ENCODE data around the gene PRR18. TPM values are rescaled to one million over a fixed set of nuclear protein-coding genes. Genes with fewer than 3 reads are reported as not detected.

The PRR18 gene
- total and polyA plus RNA-seq, 2 of the 13 experiments (the other 11 are each of a cell fraction or from before 2014, with no cell fraction given), result 0.04 TPM

DNA sequence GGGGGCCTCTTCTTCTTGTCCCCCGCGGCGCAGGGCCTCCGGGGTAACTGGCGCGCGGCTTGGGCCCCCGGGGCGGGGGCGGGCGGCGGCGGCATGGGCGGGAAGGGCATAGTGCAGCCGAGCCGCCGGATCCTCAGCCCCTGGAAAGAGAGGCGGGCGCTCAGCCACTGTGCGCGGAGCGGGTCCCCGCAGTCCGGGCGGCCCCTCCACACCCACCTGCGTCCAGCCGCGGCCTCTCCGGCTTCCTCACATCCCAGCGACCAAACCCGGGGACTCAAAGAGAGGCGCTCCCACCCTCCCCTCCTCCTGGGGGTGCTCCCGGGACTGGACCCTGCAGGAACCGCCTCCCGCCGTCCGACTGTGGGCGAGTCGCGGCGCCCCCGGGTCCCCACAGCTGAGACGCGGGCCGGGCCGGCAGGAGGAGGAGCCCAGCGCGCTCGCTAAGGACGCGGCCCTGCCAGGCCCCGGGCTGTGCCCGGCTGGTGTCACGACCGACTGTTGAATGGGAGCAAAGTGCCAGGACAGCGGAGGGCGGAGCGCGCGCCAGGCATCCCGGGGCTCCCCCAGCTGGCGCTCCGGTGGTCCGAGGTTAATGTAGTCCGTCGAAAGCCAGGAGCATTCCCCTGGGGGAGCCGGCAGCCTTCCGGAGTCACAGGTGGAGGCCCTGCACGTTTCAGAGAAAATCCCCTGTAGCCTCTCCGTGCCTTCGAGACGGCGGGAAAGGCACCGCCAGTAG, at the start of gene PRR18 (continued):
- 0 out of 2 replicates have a peak, but pooled peaks have one; percentile 45 for TF ChIP-seq ZNF788 (CRISPR knock-in tag; IDR thresholded peaks at IDR 0.05; ENCODE audit: borderline replicate concordance)
- TF ChIP-seq SUZ12 (IDR thresholded peaks at IDR 0.05; ENCODE audit: low read depth, low read length), result no peak
- no peak for TF ChIP-seq SP5 (CRISPR knock-in tag; IDR thresholded peaks at IDR 0.05; ENCODE audit: borderline replicate concordance, low read depth)
- no peak for TF ChIP-seq NR2F6 (IDR thresholded peaks at IDR 0.05)
- no peak for TF ChIP-seq NR2F6 (CRISPR knock-in tag; IDR thresholded peaks at IDR 0.05)
- TF ChIP-seq ZBTB7A (CRISPR knock-in tag; IDR thresholded peaks at IDR 0.05), result 0 out of 2 replicates have a peak, but pooled peaks have one; percentile 32
- no peak for TF ChIP-seq RFX5 (IDR thresholded peaks at IDR 0.05; ENCODE audit: low read depth, low read length)
- 0 out of 2 replicates have a peak, but pooled peaks have one; percentile 71 for TF ChIP-seq SETDB1 (CRISPR knock-in tag; IDR thresholded peaks at IDR 0.05; ENCODE audit: borderline replicate concordance)
- no peak for TF ChIP-seq ZNF274 (CRISPR knock-in tag; IDR thresholded peaks at IDR 0.05)
- peak; percentile 42 for TF ChIP-seq HNRNPLL (IDR thresholded peaks at IDR 0.05; ENCODE audit: low read depth, low read length, poor library complexity, severe bottlenecking)
- no peak for TF ChIP-seq ASH2L (IDR thresholded peaks at IDR 0.05; ENCODE audit: insufficient read length, low read depth, low read length)
- TF ChIP-seq MEIS1 (CRISPR knock-in tag; IDR thresholded peaks at IDR 0.05; ENCODE audit: borderline replicate concordance), result 0 out of 2 replicates have a peak, but pooled peaks have one; percentile 50
- no peak for TF ChIP-seq KMT2B (CRISPR knock-in tag; IDR thresholded peaks at IDR 0.05)
- no peak for TF ChIP-seq ZNF230 (CRISPR knock-in tag; IDR thresholded peaks at IDR 0.05)
- TF ChIP-seq, protein P1, sequence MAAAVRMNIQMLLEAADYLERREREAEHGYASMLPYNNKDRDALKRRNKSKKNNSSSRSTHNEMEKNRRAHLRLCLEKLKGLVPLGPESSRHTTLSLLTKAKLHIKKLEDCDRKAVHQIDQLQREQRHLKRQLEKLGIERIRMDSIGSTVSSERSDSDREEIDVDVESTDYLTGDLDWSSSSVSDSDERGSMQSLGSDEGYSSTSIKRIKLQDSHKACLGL (CRISPR knock-in tag; IDR thresholded peaks at IDR 0.05), result peak; percentile 55; the same call in 1 of the 2 replicates
- no peak for TF ChIP-seq DNMT3B (CRISPR knock-in tag; conservative IDR thresholded peaks at IDR 0.05)
- TF ChIP-seq, protein P2, sequence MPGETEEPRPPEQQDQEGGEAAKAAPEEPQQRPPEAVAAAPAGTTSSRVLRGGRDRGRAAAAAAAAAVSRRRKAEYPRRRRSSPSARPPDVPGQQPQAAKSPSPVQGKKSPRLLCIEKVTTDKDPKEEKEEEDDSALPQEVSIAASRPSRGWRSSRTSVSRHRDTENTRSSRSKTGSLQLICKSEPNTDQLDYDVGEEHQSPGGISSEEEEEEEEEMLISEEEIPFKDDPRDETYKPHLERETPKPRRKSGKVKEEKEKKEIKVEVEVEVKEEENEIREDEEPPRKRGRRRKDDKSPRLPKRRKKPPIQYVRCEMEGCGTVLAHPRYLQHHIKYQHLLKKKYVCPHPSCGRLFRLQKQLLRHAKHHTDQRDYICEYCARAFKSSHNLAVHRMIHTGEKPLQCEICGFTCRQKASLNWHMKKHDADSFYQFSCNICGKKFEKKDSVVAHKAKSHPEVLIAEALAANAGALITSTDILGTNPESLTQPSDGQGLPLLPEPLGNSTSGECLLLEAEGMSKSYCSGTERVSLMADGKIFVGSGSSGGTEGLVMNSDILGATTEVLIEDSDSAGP (CRISPR knock-in tag; IDR thresholded peaks at IDR 0.05; ENCODE audit: borderline replicate concordance), result peak; percentile 70; the same call in 1 of the 2 replicates
- peak; percentile 63; the same call in 1 of the 2 replicates for TF ChIP-seq GABPB1 (CRISPR knock-in tag; IDR thresholded peaks at IDR 0.05)
- 0 out of 2 replicates have a peak, but pooled peaks have one; percentile 30 for TF ChIP-seq MED13 (CRISPR knock-in tag; IDR thresholded peaks at IDR 0.05)
- TF ChIP-seq, protein P3, sequence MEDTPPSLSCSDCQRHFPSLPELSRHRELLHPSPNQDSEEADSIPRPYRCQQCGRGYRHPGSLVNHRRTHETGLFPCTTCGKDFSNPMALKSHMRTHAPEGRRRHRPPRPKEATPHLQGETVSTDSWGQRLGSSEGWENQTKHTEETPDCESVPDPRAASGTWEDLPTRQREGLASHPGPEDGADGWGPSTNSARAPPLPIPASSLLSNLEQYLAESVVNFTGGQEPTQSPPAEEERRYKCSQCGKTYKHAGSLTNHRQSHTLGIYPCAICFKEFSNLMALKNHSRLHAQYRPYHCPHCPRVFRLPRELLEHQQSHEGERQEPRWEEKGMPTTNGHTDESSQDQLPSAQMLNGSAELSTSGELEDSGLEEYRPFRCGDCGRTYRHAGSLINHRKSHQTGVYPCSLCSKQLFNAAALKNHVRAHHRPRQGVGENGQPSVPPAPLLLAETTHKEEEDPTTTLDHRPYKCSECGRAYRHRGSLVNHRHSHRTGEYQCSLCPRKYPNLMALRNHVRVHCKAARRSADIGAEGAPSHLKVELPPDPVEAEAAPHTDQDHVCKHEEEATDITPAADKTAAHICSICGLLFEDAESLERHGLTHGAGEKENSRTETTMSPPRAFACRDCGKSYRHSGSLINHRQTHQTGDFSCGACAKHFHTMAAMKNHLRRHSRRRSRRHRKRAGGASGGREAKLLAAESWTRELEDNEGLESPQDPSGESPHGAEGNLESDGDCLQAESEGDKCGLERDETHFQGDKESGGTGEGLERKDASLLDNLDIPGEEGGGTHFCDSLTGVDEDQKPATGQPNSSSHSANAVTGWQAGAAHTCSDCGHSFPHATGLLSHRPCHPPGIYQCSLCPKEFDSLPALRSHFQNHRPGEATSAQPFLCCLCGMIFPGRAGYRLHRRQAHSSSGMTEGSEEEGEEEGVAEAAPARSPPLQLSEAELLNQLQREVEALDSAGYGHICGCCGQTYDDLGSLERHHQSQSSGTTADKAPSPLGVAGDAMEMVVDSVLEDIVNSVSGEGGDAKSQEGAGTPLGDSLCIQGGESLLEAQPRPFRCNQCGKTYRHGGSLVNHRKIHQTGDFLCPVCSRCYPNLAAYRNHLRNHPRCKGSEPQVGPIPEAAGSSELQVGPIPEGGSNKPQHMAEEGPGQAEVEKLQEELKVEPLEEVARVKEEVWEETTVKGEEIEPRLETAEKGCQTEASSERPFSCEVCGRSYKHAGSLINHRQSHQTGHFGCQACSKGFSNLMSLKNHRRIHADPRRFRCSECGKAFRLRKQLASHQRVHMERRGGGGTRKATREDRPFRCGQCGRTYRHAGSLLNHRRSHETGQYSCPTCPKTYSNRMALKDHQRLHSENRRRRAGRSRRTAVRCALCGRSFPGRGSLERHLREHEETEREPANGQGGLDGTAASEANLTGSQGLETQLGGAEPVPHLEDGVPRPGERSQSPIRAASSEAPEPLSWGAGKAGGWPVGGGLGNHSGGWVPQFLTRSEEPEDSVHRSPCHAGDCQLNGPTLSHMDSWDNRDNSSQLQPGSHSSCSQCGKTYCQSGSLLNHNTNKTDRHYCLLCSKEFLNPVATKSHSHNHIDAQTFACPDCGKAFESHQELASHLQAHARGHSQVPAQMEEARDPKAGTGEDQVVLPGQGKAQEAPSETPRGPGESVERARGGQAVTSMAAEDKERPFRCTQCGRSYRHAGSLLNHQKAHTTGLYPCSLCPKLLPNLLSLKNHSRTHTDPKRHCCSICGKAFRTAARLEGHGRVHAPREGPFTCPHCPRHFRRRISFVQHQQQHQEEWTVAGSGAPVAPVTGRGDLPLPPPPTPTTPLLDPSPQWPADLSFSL (CRISPR knock-in tag; IDR thresholded peaks at IDR 0.05), result no peak
- no peak for TF ChIP-seq ZNF143 (CRISPR knock-in tag; IDR thresholded peaks at IDR 0.05)
- TF ChIP-seq PAX8 (CRISPR knock-in tag; IDR thresholded peaks at IDR 0.05; ENCODE audit: borderline replicate concordance), result 0 out of 2 replicates have a peak, but pooled peaks have one; percentile 60

Data from HepG2 (cell line).